Endothelial cell of umbilical vein (primary cell): ENCODE data around the gene SETD1A. TPM values are rescaled to one million over a fixed set of nuclear protein-coding genes. Genes with fewer than 3 reads are reported as not detected.

Experiments
- BruUV-seq: library from RNA; stranded (reverse); fragments of 400-500 nt; replicated peaks from 2 replicates; lab custom pipeline; 2021; lab: Mats Ljungman, UMichigan
- CTCF ChIA-PET: fragments of 300-600, 350-600 bp; sonication (Branson Sonifier 250); formaldehyde crosslinking; loops from one replicate; lab custom pipeline; 2021; ENCODE audit warnings: antibody characterized with exemption, inconsistent platforms; lab: Charles Lee
- POLR2A ChIA-PET: fragments of 300-600, 350-600 bp; sonication (Branson Sonifier 250); formaldehyde crosslinking; loops from one replicate; lab custom pipeline; 2021; ENCODE audit warnings: antibody characterized with exemption, inconsistent platforms; lab: Charles Lee
- DNase-seq: peaks from one replicate; pipeline ENCODE4 v3.0.0-alpha.2; 2011; ENCODE audit warnings: low read depth, low spot score
- FAIRE-seq: peaks from 2 replicates; lab custom pipeline; 2011; peaks lifted over from hg19 to GRCh38; lab: Jason Lieb, UNC
- H2AFZ ChIP-seq: 2 replicates; pipeline ENCODE4 v1.6.0; 2012; ENCODE audit warnings: low read depth, low read length, control low read depth, inconsistent platforms
- H3K27ac ChIP-seq: 2 replicates; pipeline ENCODE4 v1.5.1; 2011; ENCODE audit warnings: low read depth, mild to moderate bottlenecking, control low read depth, low read length, moderate library complexity; ENCODE audit not compliant: insufficient read depth
- H3K27me3 ChIP-seq, 2 experiments: 2 replicates each; pipeline versions ENCODE4 v1.6.0 to v1.6.1; 2011; ENCODE audit warnings: low read length in 2 of 2, mixed read lengths in 1 of 2; ENCODE audit not compliant: control insufficient read depth in 2 of 2, insufficient read depth in 2 of 2
- H3K36me3 ChIP-seq, 2 experiments: 2 replicates in 1 of 2; 3 replicates in 1 of 2; pipeline ENCODE4 v1.5.1; 2011; ENCODE audit warnings: low read length in 2 of 2, mild to moderate bottlenecking in 1 of 2, moderate library complexity in 1 of 2; ENCODE audit not compliant: control insufficient read depth in 2 of 2, insufficient read depth in 2 of 2; ENCODE audit errors: extremely low read depth in 1 of 2
- H3K4me1 ChIP-seq: 3 replicates; pipeline ENCODE4 v1.5.1; 2011; ENCODE audit warnings: mild to moderate bottlenecking, low read length; ENCODE audit not compliant: control insufficient read depth, insufficient read depth; ENCODE audit errors: extremely low read depth
- H3K4me2 ChIP-seq: 2 replicates; pipeline ENCODE4 v1.6.1; 2011; ENCODE audit warnings: low read length, control low read depth, mixed read lengths; ENCODE audit not compliant: insufficient read depth
- H3K4me3 ChIP-seq, 3 experiments: fragments of 200-600 bp in 1 of 3; sonication (generic), shearing (Covaris generic) in 1 of 3; replicated peaks in 1 of 3; 2 replicates each; pipeline ENCODE4 v1.5.1; 2011 to 2016; ENCODE audit warnings: control low read depth in 3 of 3, low read length in 3 of 3, mild to moderate bottlenecking in 2 of 3, inconsistent platforms in 1 of 3, low read depth in 1 of 3, moderate library complexity in 1 of 3; ENCODE audit not compliant: insufficient read depth in 1 of 3
- H3K79me2 ChIP-seq: 2 replicates; pipeline ENCODE4 v1.6.0; 2012; ENCODE audit warnings: low read length, inconsistent platforms; ENCODE audit not compliant: control insufficient read depth, insufficient read depth
- H3K9ac ChIP-seq: replicated peaks from 2 replicates; pipeline ENCODE3; 2011; ENCODE audit warnings: low read length, control low read depth; ENCODE audit not compliant: insufficient read depth; ENCODE audit errors: extremely low read depth
- H3K9me1 ChIP-seq: replicated peaks from 3 replicates; pipeline ENCODE4 v1.6.0; 2011; ENCODE audit warnings: mild to moderate bottlenecking, low read length; ENCODE audit not compliant: control insufficient read depth, insufficient read depth; ENCODE audit errors: extremely low read depth
- H3K9me3 ChIP-seq: replicated peaks from 2 replicates; pipeline ENCODE4 v1.5.1; 2012; ENCODE audit warnings: low read length, inconsistent platforms; ENCODE audit not compliant: control insufficient read depth, insufficient read depth
- H4K20me1 ChIP-seq: replicated peaks from 2 replicates; pipeline ENCODE3; 2011; ENCODE audit warnings: mild to moderate bottlenecking, low read length; ENCODE audit not compliant: control insufficient read depth, insufficient read depth; ENCODE audit errors: extremely low read depth
- EZH2 ChIP-seq: IDR thresholded peaks from 2 replicates; pipeline ENCODE4 v1.6.1; 2012; ENCODE audit warnings: borderline replicate concordance, low read depth, mild to moderate bottlenecking, moderate library complexity, low read length, inconsistent platforms; ENCODE audit not compliant: severe bottlenecking
- FOS ChIP-seq: IDR thresholded peaks from 2 replicates; pipeline ENCODE4 v1.6.1; 2011; ENCODE audit warnings: mild to moderate bottlenecking, low read length, moderate library complexity, borderline replicate concordance; ENCODE audit not compliant: insufficient read depth
- GATA2 ChIP-seq: IDR thresholded peaks from 2 replicates; pipeline ENCODE4 v1.7.0; 2011; ENCODE audit warnings: low read depth, mild to moderate bottlenecking, moderate library complexity, mixed read lengths, low read length; ENCODE audit not compliant: insufficient read length, insufficient read depth
- JUN ChIP-seq: IDR thresholded peaks from 2 replicates; pipeline ENCODE4 v1.6.1; 2011; ENCODE audit warnings: borderline replicate concordance, low read depth; ENCODE audit not compliant: insufficient read length, insufficient read depth
- MYC ChIP-seq: IDR thresholded peaks from one replicate; pipeline ENCODE4 v1.6.1; 2011; ENCODE audit warnings: mild to moderate bottlenecking, low read depth, low read length
- POLR2A ChIP-seq: IDR thresholded peaks from 2 replicates; pipeline ENCODE4 v1.6.1; 2012; ENCODE audit warnings: low read depth, mild to moderate bottlenecking, control low read depth, low read length
- POLR2AphosphoS5 ChIP-seq: IDR thresholded peaks from 2 replicates; pipeline ENCODE4 v1.6.1; 2012; ENCODE audit warnings: low read depth, mild to moderate bottlenecking, control low read depth, low read length, moderate library complexity; ENCODE audit not compliant: insufficient read depth
- dilution Hi-C: fragments of 300-500 bp; cut with MboI; formaldehyde crosslinking; loops from one replicate; pipeline ENCODE4 v1.15.0; 2019; ENCODE audit warnings: low sequenced_read_pairs; ENCODE audit not compliant: extremely low pct_ligation_motif_present
- intact Hi-C: fragments of 100-400 bp; cut with micrococcal nuclease; formaldehyde crosslinking; loops from one replicate; pipeline ENCODE4 v1.10.0; 2022
- polyA plus RNA-seq, 4 experiments: library from polyadenylated mRNA; depleted of rRNA in 3 of 4; stranded (reverse) in 3 of 4; unstranded in 1 of 4; fragments of >200 nt; gene quantifications; 2 replicates each; pipeline versions ENCODE4 v1.2.1 to v1.2.3, GENCODE V29; 2011 to 2012; ENCODE audit warnings: missing spikeins in 1 of 4
- total RNA-seq: library from RNA; stranded (reverse); gene quantifications from 2 replicates; pipeline ENCODE4 v1.2.3, GENCODE V29; 2021
- TF ChIP-seq, protein P1 (sequence below), 2 donors: IDR thresholded peaks; 1 replicate in 1 of 2; 2 replicates in 1 of 2; pipeline ENCODE4 v1.5.1; 2011; ENCODE audit warnings: low read length in 2 of 2, mild to moderate bottlenecking in 2 of 2, moderate library complexity in 2 of 2, control low read depth in 1 of 2, inconsistent platforms in 1 of 2, low read depth in 1 of 2; ENCODE audit not compliant: insufficient read depth in 1 of 2; ENCODE audit errors: extremely low read depth in 1 of 2
- TF ChIP-seq, protein P2 (sequence below): IDR thresholded peaks from 2 replicates; pipeline ENCODE4 v1.6.1; 2011; ENCODE audit not compliant: insufficient read depth, insufficient read length

Gene SETD1A
- total and polyA plus RNA-seq, 2 donors (not counting 3 experiments of a cell fraction or from before 2014, with no cell fraction given), result 3.5 to 21.3 TPM

DNA sequence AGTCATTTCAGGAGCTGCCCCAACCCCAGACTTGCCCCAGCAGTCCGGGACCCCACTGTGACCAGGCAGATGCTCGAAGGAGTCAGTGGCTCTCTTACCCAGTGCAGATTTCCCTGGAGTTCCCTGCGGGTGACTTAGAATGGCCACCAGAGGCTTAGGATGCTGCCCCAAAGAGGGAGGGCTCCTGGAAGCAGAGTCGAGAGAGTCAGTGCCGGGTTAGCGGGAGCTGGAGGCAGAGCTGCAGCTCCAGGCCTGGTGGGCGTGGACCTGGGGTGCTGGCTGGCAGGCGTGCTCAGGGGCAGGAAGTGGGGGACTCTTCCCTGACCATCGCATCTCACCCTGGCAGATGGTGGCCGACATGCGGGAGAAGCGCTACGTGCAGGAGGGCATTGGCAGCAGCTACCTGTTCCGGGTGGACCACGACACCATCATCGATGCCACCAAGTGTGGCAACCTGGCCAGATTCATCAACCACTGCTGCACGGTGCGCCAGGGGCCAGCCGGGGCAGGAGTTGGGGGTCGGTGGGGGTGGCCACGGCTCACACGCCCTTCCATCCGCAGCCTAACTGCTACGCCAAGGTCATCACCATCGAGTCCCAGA lies 25.8 kb downstream of the SETD1A start:
- ChIA-PET CTCF (interaction anchor here (0.8 to 5.0 kb wide), 10 partner anchors 10 to 885 kb away, joined by 3 to 66 read pairs (median 6); partner anchors contain the start of genes STX4, VKORC1 and ZNF843), POLR2A (interaction anchor here (1.1 kb wide), 1 partner anchor 196 kb away, joined by 4 read pairs; the partner anchor contains the start of gene FUS)
- dilution Hi-C loops (no loop called here), intact Hi-C loops (loop anchor here (10.0 kb wide), 1 partner anchor 711 kb away; no protein-coding TSS in a partner anchor)
- no peaks in the 10 kb centered on the region for H3K79me2 ChIP-seq
- no peak overlapping the region for H2AFZ ChIP-seq
- BruUV-seq, result no TSS peak
- TF ChIP-seq FOS (no peak), EZH2 (no peak), POLR2AphosphoS5 (no peak)
- FAIRE-seq, result no peak
- H3K9ac ChIP-seq, result no peak overlapping the region
- peaks cover 6 to 20% of the 10 kb centered on the region in 2 experiments for H3K36me3 ChIP-seq
- no peak overlapping the region for H3K27ac ChIP-seq
- no peaks in the 10 kb centered on the region for H3K9me1 ChIP-seq
- no peaks in the 10 kb centered on the region for H3K27me3 ChIP-seq
- no peaks in the 10 kb centered on the region for H4K20me1 ChIP-seq
- no peak overlapping the region for H3K4me3 ChIP-seq
- no peak for DNase-seq
- no peak overlapping the region for H3K4me2 ChIP-seq
- no peaks in the 10 kb centered on the region for H3K4me1 ChIP-seq
- no peaks in the 10 kb centered on the region for H3K9me3 ChIP-seq

DNA sequence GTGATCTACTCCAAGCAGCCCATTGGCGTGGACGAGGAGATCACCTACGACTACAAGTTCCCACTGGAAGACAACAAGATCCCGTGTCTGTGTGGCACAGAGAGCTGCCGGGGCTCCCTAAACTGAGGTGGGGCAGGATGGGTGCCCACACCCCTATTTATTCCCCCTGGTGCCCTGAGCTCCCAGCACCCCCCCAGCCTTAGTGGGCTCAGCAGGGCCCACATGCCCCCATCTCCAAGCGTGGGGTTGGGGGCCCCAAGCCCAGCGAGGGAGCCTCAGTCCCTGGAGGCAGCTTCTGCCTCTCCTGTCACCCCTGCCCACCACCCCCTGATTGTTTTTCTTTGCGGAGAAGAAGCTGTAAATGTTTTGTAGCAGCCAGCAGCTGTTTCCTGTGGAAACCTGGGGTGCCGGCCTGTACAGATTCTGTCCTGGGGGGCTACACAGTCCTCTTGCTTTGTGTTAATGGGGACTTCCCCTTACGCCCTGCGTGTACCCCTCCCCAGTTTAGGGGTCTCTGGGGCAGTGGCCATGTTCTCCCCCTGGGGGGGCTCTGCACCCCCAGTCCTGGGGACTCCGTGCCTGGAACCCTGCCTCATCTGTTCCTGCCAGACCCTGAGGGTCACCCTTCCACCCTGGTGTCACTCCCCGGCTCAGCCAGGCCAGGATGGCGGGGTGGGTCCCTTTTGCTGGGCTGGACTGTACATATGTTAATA lies 26.5 kb downstream of the SETD1A start:
- Histone ChIP-seq H3K9me1 (no peaks in the 10 kb centered on the region), H3K36me3 (peaks cover 4 to 18% of the 10 kb centered on the region in 2 experiments), H3K4me2 (no peak overlapping the region), H3K4me1 (no peaks in the 10 kb centered on the region), H3K9me3 (no peaks in the 10 kb centered on the region), H3K27me3 (no peaks in the 10 kb centered on the region), H3K27ac (no peak overlapping the region), H3K9ac (no peak overlapping the region), H4K20me1 (no peaks in the 10 kb centered on the region), H3K79me2 (no peaks in the 10 kb centered on the region), H2AFZ (no peak overlapping the region), H3K4me3 (no peak overlapping the region)
- dilution Hi-C loops (no loop called here), intact Hi-C loops (loop anchor here (10.0 kb wide), 1 partner anchor 711 kb away; no protein-coding TSS in a partner anchor)
- TF ChIP-seq, protein P1, sequence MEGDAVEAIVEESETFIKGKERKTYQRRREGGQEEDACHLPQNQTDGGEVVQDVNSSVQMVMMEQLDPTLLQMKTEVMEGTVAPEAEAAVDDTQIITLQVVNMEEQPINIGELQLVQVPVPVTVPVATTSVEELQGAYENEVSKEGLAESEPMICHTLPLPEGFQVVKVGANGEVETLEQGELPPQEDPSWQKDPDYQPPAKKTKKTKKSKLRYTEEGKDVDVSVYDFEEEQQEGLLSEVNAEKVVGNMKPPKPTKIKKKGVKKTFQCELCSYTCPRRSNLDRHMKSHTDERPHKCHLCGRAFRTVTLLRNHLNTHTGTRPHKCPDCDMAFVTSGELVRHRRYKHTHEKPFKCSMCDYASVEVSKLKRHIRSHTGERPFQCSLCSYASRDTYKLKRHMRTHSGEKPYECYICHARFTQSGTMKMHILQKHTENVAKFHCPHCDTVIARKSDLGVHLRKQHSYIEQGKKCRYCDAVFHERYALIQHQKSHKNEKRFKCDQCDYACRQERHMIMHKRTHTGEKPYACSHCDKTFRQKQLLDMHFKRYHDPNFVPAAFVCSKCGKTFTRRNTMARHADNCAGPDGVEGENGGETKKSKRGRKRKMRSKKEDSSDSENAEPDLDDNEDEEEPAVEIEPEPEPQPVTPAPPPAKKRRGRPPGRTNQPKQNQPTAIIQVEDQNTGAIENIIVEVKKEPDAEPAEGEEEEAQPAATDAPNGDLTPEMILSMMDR (IDR thresholded peaks at IDR 0.05; ENCODE audit: extremely low read depth in 1 of 2, insufficient read depth in 1 of 2, low read depth in 1 of 2, low read length in 2 of 2), result no peak
- TF ChIP-seq JUN (no peak), FOS (no peak), MYC (no peak), GATA2 (no peak), EZH2 (no peak), POLR2A (no peak), POLR2AphosphoS5 (no peak)
- TF ChIP-seq, protein P2, sequence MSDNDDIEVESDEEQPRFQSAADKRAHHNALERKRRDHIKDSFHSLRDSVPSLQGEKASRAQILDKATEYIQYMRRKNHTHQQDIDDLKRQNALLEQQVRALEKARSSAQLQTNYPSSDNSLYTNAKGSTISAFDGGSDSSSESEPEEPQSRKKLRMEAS, result no peak
- no peak for FAIRE-seq
- DNase-seq, result no peak
- CTCF ChIA-PET, result interaction anchor here (0.6 to 5.0 kb wide), 39 partner anchors 10 to 884 kb away, joined by 3 to 66 read pairs (median 5); partner anchors contain the start of genes KAT8, SETD1A, STX4 and VKORC1
- POLR2A ChIA-PET, result interaction anchor here (1.1 kb wide), 1 partner anchor 196 kb away, joined by 4 read pairs; the partner anchor contains the start of gene FUS
- TSS peak; percentile 56 for BruUV-seq
